Neutrophil (primary cell): ENCODE results near the gene TTC21A.
"Not testable (repeated sequence)": the region's sequence is repeated elsewhere in the genome, so short reads cannot be mapped to it uniquely, and the experiment has no call there.

Experiments used
- H3K27ac ChIP-seq: fragments of 200-600 bp; sonication (generic); 2 replicates; pipeline ENCODE4 v1.5.1; 2016; ENCODE audit warnings: mild to moderate bottlenecking, moderate library complexity
- H3K27me3 ChIP-seq: fragments of 200-600 bp; sonication (generic); 2 replicates; pipeline ENCODE4 v1.6.0; 2016; ENCODE audit warnings: mild to moderate bottlenecking
- H3K36me3 ChIP-seq: fragments of 200-600 bp; sonication (generic); 2 replicates; pipeline ENCODE4 v1.5.1; 2017
- H3K4me1 ChIP-seq, 2 experiments: fragments of 200-600 bp in 1 of 2; sonication (generic) in 1 of 2; 1 replicate in 1 of 2; 2 replicates in 1 of 2; pipeline versions ENCODE4 v1.5.1 to v1.6.1; 2013 to 2016; ENCODE audit warnings: low read depth in 1 of 2, low read length in 1 of 2, mild to moderate bottlenecking in 1 of 2, moderate library complexity in 1 of 2; ENCODE audit not compliant: control insufficient read depth in 1 of 2, insufficient read depth in 1 of 2
- H3K4me3 ChIP-seq, 2 experiments: fragments of 200-600 bp in 1 of 2; sonication (generic) in 1 of 2; 1 replicate in 1 of 2; 2 replicates in 1 of 2; pipeline ENCODE4 v1.5.1; 2013 to 2016; ENCODE audit warnings: low read depth in 1 of 2, low read length in 1 of 2, mild to moderate bottlenecking in 1 of 2, moderate library complexity in 1 of 2
- H3K9me3 ChIP-seq: fragments of 200-600 bp; sonication (generic); 2 replicates; pipeline ENCODE4 v1.5.1; 2016
- TF ChIP-seq, protein P1 (sequence below): fragments of 200-600 bp; sonication (generic); IDR thresholded peaks from 2 replicates; pipeline ENCODE4 v1.5.1; 2016; ENCODE audit warnings: antibody characterized with exemption

Gene TTC21A, protein sequence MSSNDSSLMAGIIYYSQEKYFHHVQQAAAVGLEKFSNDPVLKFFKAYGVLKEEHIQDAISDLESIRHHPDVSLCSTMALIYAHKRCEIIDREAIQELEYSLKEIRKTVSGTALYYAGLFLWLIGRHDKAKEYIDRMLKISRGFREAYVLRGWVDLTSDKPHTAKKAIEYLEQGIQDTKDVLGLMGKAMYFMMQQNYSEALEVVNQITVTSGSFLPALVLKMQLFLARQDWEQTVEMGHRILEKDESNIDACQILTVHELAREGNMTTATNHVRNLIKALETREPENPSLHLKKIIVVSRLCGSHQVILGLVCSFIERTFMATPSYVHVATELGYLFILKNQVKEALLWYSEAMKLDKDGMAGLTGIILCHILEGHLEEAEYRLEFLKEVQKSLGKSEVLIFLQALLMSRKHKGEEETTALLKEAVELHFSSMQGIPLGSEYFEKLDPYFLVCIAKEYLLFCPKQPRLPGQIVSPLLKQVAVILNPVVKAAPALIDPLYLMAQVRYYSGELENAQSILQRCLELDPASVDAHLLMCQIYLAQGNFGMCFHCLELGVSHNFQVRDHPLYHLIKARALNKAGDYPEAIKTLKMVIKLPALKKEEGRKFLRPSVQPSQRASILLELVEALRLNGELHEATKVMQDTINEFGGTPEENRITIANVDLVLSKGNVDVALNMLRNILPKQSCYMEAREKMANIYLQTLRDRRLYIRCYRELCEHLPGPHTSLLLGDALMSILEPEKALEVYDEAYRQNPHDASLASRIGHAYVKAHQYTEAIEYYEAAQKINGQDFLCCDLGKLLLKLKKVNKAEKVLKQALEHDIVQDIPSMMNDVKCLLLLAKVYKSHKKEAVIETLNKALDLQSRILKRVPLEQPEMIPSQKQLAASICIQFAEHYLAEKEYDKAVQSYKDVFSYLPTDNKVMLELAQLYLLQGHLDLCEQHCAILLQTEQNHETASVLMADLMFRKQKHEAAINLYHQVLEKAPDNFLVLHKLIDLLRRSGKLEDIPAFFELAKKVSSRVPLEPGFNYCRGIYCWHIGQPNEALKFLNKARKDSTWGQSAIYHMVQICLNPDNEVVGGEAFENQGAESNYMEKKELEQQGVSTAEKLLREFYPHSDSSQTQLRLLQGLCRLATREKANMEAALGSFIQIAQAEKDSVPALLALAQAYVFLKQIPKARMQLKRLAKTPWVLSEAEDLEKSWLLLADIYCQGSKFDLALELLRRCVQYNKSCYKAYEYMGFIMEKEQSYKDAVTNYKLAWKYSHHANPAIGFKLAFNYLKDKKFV (N-terminal part only)

DNA sequence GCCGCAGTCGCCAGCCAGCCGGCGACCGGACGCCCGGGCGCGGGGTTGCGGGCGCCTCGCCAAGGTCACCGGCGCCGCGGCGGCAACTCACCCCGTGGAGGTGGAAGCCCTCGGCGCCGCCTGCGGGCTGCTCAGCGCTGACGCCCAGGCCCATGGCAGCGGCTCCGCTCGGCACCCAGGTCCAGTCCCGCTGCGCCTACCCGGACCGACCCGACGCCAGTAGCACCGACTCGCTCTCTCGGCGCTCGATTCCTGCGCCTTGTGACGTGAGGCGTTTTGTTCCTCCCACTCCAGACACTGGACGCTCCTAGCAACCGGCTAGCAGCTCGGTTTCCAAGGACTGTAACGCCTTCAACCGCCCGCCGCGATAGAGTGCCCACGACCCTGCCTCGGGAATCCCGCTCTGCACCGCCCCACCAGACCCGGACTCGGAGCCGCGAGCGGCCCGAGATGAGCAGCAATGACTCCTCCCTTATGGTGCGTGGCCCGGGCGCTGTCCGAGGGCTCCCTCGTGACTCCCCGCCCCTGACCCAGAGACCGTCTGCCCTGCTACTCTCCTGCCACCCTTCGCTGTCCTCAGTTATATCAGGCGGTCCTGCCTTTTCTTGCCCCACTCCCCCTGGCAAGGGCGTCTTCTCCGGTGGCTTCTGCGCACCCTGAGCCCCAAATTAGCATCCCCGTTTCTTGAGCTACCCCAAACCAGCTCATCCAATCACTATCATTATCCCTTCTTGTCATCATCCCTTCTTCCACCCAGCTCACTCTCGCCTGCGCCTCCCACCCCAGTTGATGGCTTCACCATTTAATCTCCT is at the start of gene TTC21A, which contains the start of gene GORASP1:
Gene TTC21A, plus strand, starts transcription at position 293 of the 812 bp plus-strand sequence. Its CDS starts 158 bp downstream, at position 451.
Gene GORASP1, minus strand, starts transcription at position 240 of the 812 bp plus-strand sequence. Its CDS starts 86 bp downstream, at position 154.
- H3K4me3 ChIP-seq: peak within 1 kb of the TSS; percentile 86 to 87
- H3K36me3 ChIP-seq: no peaks in the 10 kb centered on the region
- H3K27ac ChIP-seq: peak within 1 kb of the TSS; percentile 84
- no peaks in the 10 kb centered on the region for H3K27me3 ChIP-seq
- peaks cover 24 to 28% of the 10 kb centered on the region in 2 experiments for H3K4me1 ChIP-seq
- H3K9me3 ChIP-seq: no peaks in the 10 kb centered on the region
- TF ChIP-seq, protein P1, sequence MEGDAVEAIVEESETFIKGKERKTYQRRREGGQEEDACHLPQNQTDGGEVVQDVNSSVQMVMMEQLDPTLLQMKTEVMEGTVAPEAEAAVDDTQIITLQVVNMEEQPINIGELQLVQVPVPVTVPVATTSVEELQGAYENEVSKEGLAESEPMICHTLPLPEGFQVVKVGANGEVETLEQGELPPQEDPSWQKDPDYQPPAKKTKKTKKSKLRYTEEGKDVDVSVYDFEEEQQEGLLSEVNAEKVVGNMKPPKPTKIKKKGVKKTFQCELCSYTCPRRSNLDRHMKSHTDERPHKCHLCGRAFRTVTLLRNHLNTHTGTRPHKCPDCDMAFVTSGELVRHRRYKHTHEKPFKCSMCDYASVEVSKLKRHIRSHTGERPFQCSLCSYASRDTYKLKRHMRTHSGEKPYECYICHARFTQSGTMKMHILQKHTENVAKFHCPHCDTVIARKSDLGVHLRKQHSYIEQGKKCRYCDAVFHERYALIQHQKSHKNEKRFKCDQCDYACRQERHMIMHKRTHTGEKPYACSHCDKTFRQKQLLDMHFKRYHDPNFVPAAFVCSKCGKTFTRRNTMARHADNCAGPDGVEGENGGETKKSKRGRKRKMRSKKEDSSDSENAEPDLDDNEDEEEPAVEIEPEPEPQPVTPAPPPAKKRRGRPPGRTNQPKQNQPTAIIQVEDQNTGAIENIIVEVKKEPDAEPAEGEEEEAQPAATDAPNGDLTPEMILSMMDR: peak; percentile 42

DNA sequence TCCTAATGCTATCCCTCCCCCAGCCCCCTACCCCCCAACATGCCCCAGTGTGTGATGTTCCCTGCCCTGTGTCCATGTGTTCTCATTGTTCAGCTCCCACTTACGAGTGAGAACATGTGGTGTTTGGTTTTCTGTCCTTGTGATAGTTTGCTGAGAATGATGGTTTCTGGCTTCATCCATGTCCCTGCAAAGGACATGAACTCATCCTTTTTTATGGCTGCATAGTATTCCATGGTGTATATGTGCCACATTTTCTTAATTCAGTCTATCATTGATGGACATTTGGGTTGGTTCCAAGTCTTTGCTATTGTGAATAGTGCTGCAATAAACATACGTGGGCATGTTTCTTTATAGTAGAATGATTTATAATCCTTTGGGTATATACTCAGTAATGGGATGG is 46.3 kb upstream of the TTC21A start:
- not testable (repeated sequence) for H3K36me3 ChIP-seq, H3K9me3 ChIP-seq, H3K4me3 ChIP-seq, H3K27ac ChIP-seq, H3K27me3 ChIP-seq, H3K4me1 ChIP-seq

DNA sequence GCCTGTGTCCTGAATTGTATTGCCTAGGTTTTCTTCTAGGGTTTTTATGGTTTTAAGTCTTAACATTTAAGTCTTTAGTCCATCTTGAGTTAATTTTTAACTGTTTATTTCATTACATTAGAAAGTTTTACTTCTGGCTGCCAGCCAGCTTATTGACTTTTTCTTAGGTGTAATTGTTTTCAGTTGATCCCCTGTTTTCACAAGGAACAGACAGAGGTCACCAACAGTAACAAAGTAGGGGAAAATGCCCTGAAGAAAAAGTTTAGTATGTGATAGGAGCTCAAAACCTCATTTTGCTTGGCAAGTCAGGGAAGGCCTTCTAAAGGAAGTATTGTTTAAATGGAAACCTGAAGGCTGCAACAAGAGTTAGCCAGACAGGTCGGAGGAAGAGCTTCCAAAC is 45.3 kb upstream of the TTC21A start:
- TF ChIP-seq, protein P1: no peak
- Histone ChIP-seq H3K36me3 (peaks cover 18% of the 10 kb centered on the region), H3K4me3 (no peak overlapping the region), H3K9me3 (no peaks in the 10 kb centered on the region), H3K27me3 (no peaks in the 10 kb centered on the region), H3K27ac (no peak overlapping the region), H3K4me1 (peaks cover 0 to 1% of the 10 kb centered on the region in 2 experiments)

DNA sequence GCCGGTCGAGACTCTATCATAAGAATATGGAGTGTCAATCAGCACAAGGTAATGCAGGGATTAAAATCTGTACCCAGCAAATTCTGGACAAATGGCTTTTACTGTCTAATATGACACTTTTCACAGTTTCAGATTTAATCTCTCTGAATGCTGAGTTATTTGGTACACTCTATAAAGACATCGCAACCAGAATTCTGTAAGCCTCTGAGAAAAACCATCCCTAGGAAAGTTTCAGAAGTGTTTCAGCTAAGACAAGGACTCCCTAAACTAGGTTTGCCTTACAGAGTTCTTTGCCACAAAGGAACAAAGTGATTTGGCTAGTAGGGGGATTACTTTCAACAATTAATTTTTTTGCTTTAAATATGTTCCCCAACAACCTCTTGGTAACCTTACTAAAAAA is 44.3 kb upstream of the TTC21A start:
- H3K27ac ChIP-seq: no peak overlapping the region

DNA sequence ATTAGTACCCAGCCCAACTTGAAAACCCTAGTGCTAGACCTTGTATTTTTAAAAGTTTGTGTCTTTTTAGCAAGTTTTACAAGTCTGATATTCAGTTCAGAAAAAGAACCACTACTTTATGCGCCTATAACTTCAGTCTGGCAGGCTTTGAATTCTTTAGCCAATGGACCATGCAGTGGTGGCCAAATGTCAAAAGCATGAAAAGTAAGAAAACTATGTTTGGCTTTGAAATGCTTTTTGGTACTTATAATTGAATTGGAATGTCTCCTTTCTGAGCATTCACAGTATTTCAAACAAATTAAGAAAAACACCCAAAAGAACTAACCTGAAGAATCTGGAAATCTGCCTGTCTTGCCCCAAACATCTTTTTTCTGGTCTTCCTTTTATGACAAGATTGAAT is 42.8 kb upstream of the TTC21A start:
- Histone ChIP-seq H3K27ac (no peak overlapping the region), H3K27me3 (no peaks in the 10 kb centered on the region), H3K36me3 (peaks cover 42% of the 10 kb centered on the region), H3K4me3 (no peak overlapping the region), H3K4me1 (no peaks in the 10 kb centered on the region), H3K9me3 (no peaks in the 10 kb centered on the region)
- TF ChIP-seq, protein P1: no peak

More for the DNA sequence above, 44.3 kb upstream of the TTC21A start:
- Histone ChIP-seq H3K9me3 (no peaks in the 10 kb centered on the region), H3K36me3 (peaks cover 27% of the 10 kb centered on the region), H3K4me1 (no peaks in the 10 kb centered on the region), H3K4me3 (no peak overlapping the region), H3K27me3 (no peaks in the 10 kb centered on the region)
- TF ChIP-seq, protein P1: no peak
